ENCODE measurements around the gene ZNF511.

- TF ChIP-seq CTCF (conservative IDR thresholded peaks at IDR 0.05; ENCODE audit: low read length) (no peak), EZH2phosphoT487 (IDR thresholded peaks at IDR 0.05; ENCODE audit: borderline replicate concordance, low read depth, low read length) (no peak)
These were observed 37.0 kb upstream of the ZNF511 start for GRCh38 chr10:133271521-133272300.

All from OCI-LY7 (cell line).